Liver (tissue), 9 donors: ENCODE results near the gene MEGF11. TPM values are rescaled to one million over a fixed set of nuclear protein-coding genes. Genes with fewer than 3 reads are reported as not detected.

Experiments
- DNase-seq: peaks from one replicate; pipeline ENCODE4 v3.0.0-alpha.2; 2017; ENCODE audit warnings: low spot score
- H3K27ac ChIP-seq, 2 donors: one replicate each; pipeline ENCODE4 v1.7.0; 2013; ENCODE audit warnings: inconsistent platforms in 2 of 2, low read length in 2 of 2, control low read depth in 1 of 2, low read depth in 1 of 2, mild to moderate bottlenecking in 1 of 2
- H3K27me3 ChIP-seq, 4 donors: one replicate each; pipeline versions ENCODE4 v1.6.1 to v1.7.0; 2013; ENCODE audit warnings: low read length in 3 of 4, inconsistent platforms in 1 of 4, mild to moderate bottlenecking in 1 of 4, moderate library complexity in 1 of 4; ENCODE audit not compliant: control insufficient read depth in 4 of 4, insufficient read depth in 4 of 4
- H3K36me3 ChIP-seq, 4 donors: one replicate each; pipeline versions ENCODE4 v1.6.1 to v1.7.0; 2013; ENCODE audit warnings: low read length in 3 of 4, mild to moderate bottlenecking in 3 of 4, low read depth in 1 of 4, moderate library complexity in 1 of 4; ENCODE audit not compliant: control insufficient read depth in 4 of 4, insufficient read depth in 3 of 4
- H3K4me1 ChIP-seq, 4 donors: one replicate each; pipeline versions ENCODE4 v1.6.1 to v1.7.0; 2013; ENCODE audit warnings: low read length in 3 of 4, mild to moderate bottlenecking in 3 of 4, moderate library complexity in 1 of 4; ENCODE audit not compliant: control insufficient read depth in 4 of 4, insufficient read depth in 4 of 4
- H3K4me3 ChIP-seq, 3 donors: one replicate each; pipeline versions ENCODE4 v1.6.1 to v1.7.0; 2013; ENCODE audit warnings: low read length in 3 of 3, control low read depth in 1 of 3, low read depth in 1 of 3, mild to moderate bottlenecking in 1 of 3
- H3K9ac ChIP-seq, 2 donors: one replicate each; pipeline ENCODE4 v1.7.0; 2013; ENCODE audit warnings: low read length in 2 of 2, mild to moderate bottlenecking in 2 of 2, moderate library complexity in 2 of 2, control low read depth in 1 of 2, low read depth in 1 of 2
- H3K9me3 ChIP-seq, 4 donors: one replicate each; pipeline versions ENCODE4 v1.6.1 to v1.7.0; 2013; ENCODE audit warnings: low read length in 3 of 4; ENCODE audit not compliant: control insufficient read depth in 4 of 4
- ATF3 ChIP-seq: IDR thresholded peaks from 2 replicates; pipeline ENCODE4 v1.6.1; 2016; ENCODE audit warnings: antibody characterized with exemption
- CTCF ChIP-seq: fragments of 150-350 bp; IDR thresholded peaks from 2 replicates; pipeline ENCODE4 v1.5.1; 2017; ENCODE audit warnings: improper control_type of control experiment, low read depth, low read length; ENCODE audit not compliant: missing input control
- EGR1 ChIP-seq, 2 donors: IDR thresholded peaks; 2 replicates each; pipeline ENCODE4 v1.6.1; 2016 to 2018; ENCODE audit warnings: antibody characterized with exemption in 2 of 2, low read depth in 2 of 2
- FOXA1 ChIP-seq: IDR thresholded peaks from 2 replicates; pipeline ENCODE4 v1.6.1; 2016; ENCODE audit warnings: antibody characterized with exemption
- FOXA2 ChIP-seq: IDR thresholded peaks from 2 replicates; pipeline ENCODE4 v1.6.1; 2016; ENCODE audit warnings: antibody characterized with exemption
- GABPA ChIP-seq, 2 donors: IDR thresholded peaks in 1 of 2; conservative IDR thresholded peaks in 1 of 2; 2 replicates each; pipeline ENCODE4 v1.6.1; 2016; ENCODE audit warnings: antibody characterized with exemption in 2 of 2, mild to moderate bottlenecking in 1 of 2, moderate library complexity in 1 of 2
- HNF4A ChIP-seq, 2 donors: conservative IDR thresholded peaks; 2 replicates each; pipeline ENCODE4 v1.6.1; 2016; ENCODE audit warnings: antibody characterized with exemption in 2 of 2, mild to moderate bottlenecking in 2 of 2
- HNF4G ChIP-seq: IDR thresholded peaks from 2 replicates; pipeline ENCODE4 v1.6.1; 2016; ENCODE audit warnings: antibody characterized with exemption
- JUND ChIP-seq, 2 donors: IDR thresholded peaks; 2 replicates each; pipeline ENCODE4 v1.6.1; 2016; ENCODE audit warnings: antibody characterized with exemption in 2 of 2
- NR2F2 ChIP-seq: IDR thresholded peaks from 2 replicates; pipeline ENCODE4 v1.6.1; 2016; ENCODE audit warnings: antibody characterized with exemption
- RAD21 ChIP-seq, 2 donors: IDR thresholded peaks; 2 replicates each; pipeline ENCODE4 v1.6.1; 2016; ENCODE audit warnings: antibody characterized with exemption in 2 of 2, mild to moderate bottlenecking in 2 of 2
- REST ChIP-seq: IDR thresholded peaks from 2 replicates; pipeline ENCODE4 v1.6.1; 2016; ENCODE audit warnings: antibody characterized with exemption, mild to moderate bottlenecking
- RXRA ChIP-seq, 2 donors: IDR thresholded peaks; 2 replicates each; pipeline ENCODE4 v1.6.1; 2017 to 2018; ENCODE audit warnings: antibody characterized with exemption in 2 of 2, mild to moderate bottlenecking in 1 of 2
- SP1 ChIP-seq: IDR thresholded peaks from 2 replicates; pipeline ENCODE4 v1.6.1; 2018; ENCODE audit warnings: antibody characterized with exemption, mild to moderate bottlenecking
- TAF1 ChIP-seq: conservative IDR thresholded peaks from 2 replicates; pipeline ENCODE4 v1.6.1; 2016; ENCODE audit warnings: antibody characterized with exemption, mild to moderate bottlenecking
- YY1 ChIP-seq: IDR thresholded peaks from 2 replicates; pipeline ENCODE4 v1.6.1; 2016; ENCODE audit warnings: antibody characterized with exemption, mild to moderate bottlenecking
- WGBS: extraction: QIAGEN DNeasy Blood & Tissue Kit; methylation state at CpG from one replicate; pipeline ENCODE4 v1.1.7; 2013; 5-methylcytosine and 5-hydroxymethylcytosine counted together
- polyA plus RNA-seq, 2 donors: library from polyadenylated mRNA; stranded (reverse) in 1 of 2; unstranded in 1 of 2; fragments of 200-250 nt in 1 of 2; fragments of >200 nt in 1 of 2; fragmentation: Nextera tagmentation in 1 of 2; extraction: Ambion mirVana in 1 of 2; gene quantifications; one replicate each; pipeline versions ENCODE4 v1.2.1 to v1.2.3, GENCODE V29; 2013 to 2015
- total RNA-seq, 2 donors: library from RNA; depleted of rRNA; stranded (reverse); fragments of >200 nt; gene quantifications; one replicate each; pipeline ENCODE4 v1.2.3, GENCODE V29; 2014
- TF ChIP-seq, protein P1 (sequence below): IDR thresholded peaks from 2 replicates; pipeline ENCODE4 v1.6.1; 2016; ENCODE audit warnings: antibody characterized with exemption
- TF ChIP-seq, protein P2 (sequence below): IDR thresholded peaks from 2 replicates; pipeline ENCODE4 v1.6.1; 2016; ENCODE audit warnings: antibody characterized with exemption
- donor health status: healthy.
- donor health status: healthy.
- donor health status: healthy.
- donor health status: healthy.
- donor health status: healthy.

The MEGF11 gene
- total and polyA plus RNA-seq, 4 donors, result under 0.01 to 0.51 (median 0.03) TPM; not detected in 1

DNA sequence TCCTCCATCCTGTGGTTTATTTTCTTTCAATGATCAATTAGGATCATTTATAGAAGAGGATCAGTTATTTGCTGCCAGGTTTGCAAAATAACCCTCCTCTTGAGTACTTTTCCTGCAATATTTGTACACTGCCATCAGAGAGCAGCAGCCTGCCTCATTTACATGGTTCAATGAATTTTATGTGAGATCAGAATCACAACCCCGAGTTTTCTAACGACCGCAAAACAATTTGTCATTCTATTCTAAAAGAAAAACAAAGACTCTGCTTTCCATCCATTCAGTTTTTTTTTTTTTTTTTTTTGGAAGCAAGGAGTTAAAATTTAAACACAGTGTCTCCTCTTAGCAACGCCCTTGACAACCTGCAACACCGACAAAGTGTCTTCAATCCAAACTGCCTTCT lies 237.4 kb downstream of the MEGF11 start:
- Histone ChIP-seq H3K9ac (no peak overlapping the region), H3K9me3 (no peaks in the 10 kb centered on the region), H3K27me3 (no peaks in the 10 kb centered on the region), H3K27ac (no peak overlapping the region), H3K36me3 (no peaks in the 10 kb centered on the region), H3K4me1 (no peaks in the 10 kb centered on the region), H3K4me3 (no peak overlapping the region)
- TF ChIP-seq CTCF, result no peak
- no peak for TF ChIP-seq FOXA1
- TF ChIP-seq GABPA (IDR thresholded peaks at IDR 0.05 in 1 of 2, conservative IDR thresholded peaks at IDR 0.05 in 1 of 2), result no peak
- TF ChIP-seq, protein P1, sequence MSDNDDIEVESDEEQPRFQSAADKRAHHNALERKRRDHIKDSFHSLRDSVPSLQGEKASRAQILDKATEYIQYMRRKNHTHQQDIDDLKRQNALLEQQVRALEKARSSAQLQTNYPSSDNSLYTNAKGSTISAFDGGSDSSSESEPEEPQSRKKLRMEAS, result no peak
- no peak for TF ChIP-seq FOXA2
- TF ChIP-seq TAF1, result no peak
- no peak for TF ChIP-seq SP1
- no peak for TF ChIP-seq HNF4A (conservative IDR thresholded peaks at IDR 0.05)
- TF ChIP-seq NR2F2, result no peak
- no peak for TF ChIP-seq JUND (IDR thresholded peaks at IDR 0.05)
- TF ChIP-seq YY1, result no peak
- no peak for TF ChIP-seq HNF4G
- no peak for TF ChIP-seq ATF3
- no peak for TF ChIP-seq RAD21 (IDR thresholded peaks at IDR 0.05)
- TF ChIP-seq, protein P2, sequence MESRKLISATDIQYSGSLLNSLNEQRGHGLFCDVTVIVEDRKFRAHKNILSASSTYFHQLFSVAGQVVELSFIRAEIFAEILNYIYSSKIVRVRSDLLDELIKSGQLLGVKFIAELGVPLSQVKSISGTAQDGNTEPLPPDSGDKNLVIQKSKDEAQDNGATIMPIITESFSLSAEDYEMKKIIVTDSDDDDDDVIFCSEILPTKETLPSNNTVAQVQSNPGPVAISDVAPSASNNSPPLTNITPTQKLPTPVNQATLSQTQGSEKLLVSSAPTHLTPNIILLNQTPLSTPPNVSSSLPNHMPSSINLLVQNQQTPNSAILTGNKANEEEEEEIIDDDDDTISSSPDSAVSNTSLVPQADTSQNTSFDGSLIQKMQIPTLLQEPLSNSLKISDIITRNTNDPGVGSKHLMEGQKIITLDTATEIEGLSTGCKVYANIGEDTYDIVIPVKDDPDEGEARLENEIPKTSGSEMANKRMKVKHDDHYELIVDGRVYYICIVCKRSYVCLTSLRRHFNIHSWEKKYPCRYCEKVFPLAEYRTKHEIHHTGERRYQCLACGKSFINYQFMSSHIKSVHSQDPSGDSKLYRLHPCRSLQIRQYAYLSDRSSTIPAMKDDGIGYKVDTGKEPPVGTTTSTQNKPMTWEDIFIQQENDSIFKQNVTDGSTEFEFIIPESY, result no peak
- TF ChIP-seq RXRA (IDR thresholded peaks at IDR 0.05), result no peak
- no peak for TF ChIP-seq REST
- TF ChIP-seq EGR1 (IDR thresholded peaks at IDR 0.05; ENCODE audit: low read depth in 2 of 2), result no peak
- 55% methylated on average over 5 of the region's 5 CpGs for WGBS
- DNase-seq, result no peak
